WERI-Rb-1 (cell line): Measurements from ENCODE around the gene GNAZ.

Experiments used
- DNase-seq: peaks from one replicate; pipeline ENCODE4 v3.0.0-alpha.2; 2020
- H3K27ac ChIP-seq: fragments of 250-450 bp; sonication (Bioruptor Pico); 2 replicates; pipeline ENCODE4 v1.5.1; 2020; ENCODE audit warnings: mild to moderate bottlenecking, moderate library complexity
- H3K27me3 ChIP-seq: fragments of 250-450 bp; sonication (Bioruptor Pico); 2 replicates; pipeline ENCODE4 v1.5.1; 2021; ENCODE audit warnings: mild to moderate bottlenecking, low read depth, moderate library complexity; ENCODE audit not compliant: insufficient read depth, severe bottlenecking
- H3K36me3 ChIP-seq: fragments of 250-450 bp; sonication (Bioruptor Pico); 2 replicates; pipeline ENCODE4 v1.5.1; 2020; ENCODE audit warnings: mild to moderate bottlenecking, moderate library complexity
- H3K4me3 ChIP-seq: 2 replicates; pipeline ENCODE4 v1.5.1; 2011; ENCODE audit warnings: low read depth, mild to moderate bottlenecking, control low read depth, low read length
- H3K9me3 ChIP-seq: fragments of 250-450 bp; sonication (Bioruptor Pico); 2 replicates; pipeline ENCODE4 v1.5.1; 2021; ENCODE audit warnings: mild to moderate bottlenecking, moderate library complexity; ENCODE audit not compliant: severe bottlenecking
- CTCF ChIP-seq: IDR thresholded peaks from 2 replicates; pipeline ENCODE4 v1.5.1; 2011; ENCODE audit warnings: low read depth, mild to moderate bottlenecking, control low read depth, inconsistent platforms, low read length

GNAZ gene

DNA sequence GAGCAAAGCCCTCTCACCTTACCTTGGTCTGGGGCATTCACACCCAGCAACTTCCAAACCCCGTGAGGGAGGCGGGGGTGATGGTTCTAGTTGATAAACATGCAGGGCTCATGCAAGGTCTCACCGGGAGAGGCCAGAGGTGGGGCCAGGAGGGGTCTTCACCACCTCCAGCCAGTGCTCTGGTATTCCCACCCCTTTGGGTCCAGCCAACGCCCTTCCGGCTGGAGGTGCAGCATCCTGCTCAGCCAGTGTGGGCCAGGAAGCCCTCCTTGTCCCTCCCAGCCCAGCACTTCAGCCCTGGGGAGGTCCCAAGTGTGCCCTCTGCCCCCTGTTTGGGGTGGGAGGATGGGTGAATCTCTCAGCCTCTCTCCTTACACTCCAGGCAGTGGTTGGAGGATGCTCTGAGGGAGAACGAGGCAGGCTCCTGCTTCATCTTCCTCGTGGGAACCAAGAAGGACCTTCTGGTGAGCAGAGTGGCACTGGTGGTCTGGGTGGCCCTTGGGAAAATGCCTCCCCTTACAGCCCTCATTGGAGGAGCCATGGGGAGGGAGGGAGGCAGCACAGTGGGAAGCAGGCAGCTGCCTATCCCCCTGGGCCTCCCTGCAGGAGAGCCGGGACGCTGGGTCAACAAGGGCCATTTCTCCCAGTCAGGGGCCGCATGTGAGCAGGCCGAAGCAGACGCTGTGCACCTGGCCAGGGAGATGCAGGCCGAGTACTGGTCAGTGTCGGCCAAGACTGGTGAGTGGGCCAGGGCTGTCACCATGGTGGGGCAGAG, 88.4 kb downstream of the GNAZ start:
- Histone ChIP-seq H3K36me3 (no peaks in the 10 kb centered on the region), H3K27me3 (no peaks in the 10 kb centered on the region), H3K27ac (no peak overlapping the region), H3K4me3 (no peak overlapping the region), H3K9me3 (no peaks in the 10 kb centered on the region)
- TF ChIP-seq CTCF = no peak
- DNase-seq = no peak

GRCh38 chr22:23159291-23159630, 88.9 kb downstream of the GNAZ start:
- TF ChIP-seq CTCF = no peak
- no peaks in the 10 kb centered on the region for H3K27me3 ChIP-seq
- no peak overlapping the region for H3K4me3 ChIP-seq
- DNase-seq = no peak
- no peak overlapping the region for H3K27ac ChIP-seq
- H3K9me3 ChIP-seq = no peaks in the 10 kb centered on the region
- H3K36me3 ChIP-seq = no peaks in the 10 kb centered on the region

- Histone ChIP-seq H3K9me3 (no peaks in the 10 kb centered on the region), H3K36me3 (no peaks in the 10 kb centered on the region), H3K4me3 (no peak overlapping the region), H3K27me3 (no peaks in the 10 kb centered on the region), H3K27ac (no peak overlapping the region)
- no peak for DNase-seq
- TF ChIP-seq CTCF = no peak
Measured at GRCh38 chr22:23161029-23161428, 90.7 kb downstream of the GNAZ start.

DNA sequence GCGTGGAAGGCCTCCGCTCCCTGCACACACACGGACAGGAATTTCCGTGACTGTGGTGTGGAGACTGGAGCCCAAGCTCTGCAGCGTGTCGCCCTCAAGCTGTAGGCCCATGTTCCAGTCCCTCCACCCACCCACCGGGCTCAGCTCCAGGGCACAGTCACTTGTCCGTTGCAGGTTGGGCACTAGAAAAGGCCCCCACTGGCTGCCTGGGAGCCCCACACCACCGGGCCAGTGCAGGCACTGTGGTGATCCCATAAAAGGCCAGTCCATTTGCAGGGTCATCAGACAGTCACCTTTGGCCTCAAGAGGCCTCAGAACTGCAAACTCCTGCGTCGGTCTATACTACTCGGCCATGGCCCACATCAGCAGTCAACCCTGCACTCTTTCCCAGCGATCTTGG, 91.3 kb downstream of the GNAZ start:
- Histone ChIP-seq H3K27ac (no peak overlapping the region), H3K4me3 (no peak overlapping the region), H3K27me3 (no peaks in the 10 kb centered on the region), H3K9me3 (no peaks in the 10 kb centered on the region), H3K36me3 (no peaks in the 10 kb centered on the region)
- DNase-seq = no peak
- TF ChIP-seq CTCF = no peak

DNA sequence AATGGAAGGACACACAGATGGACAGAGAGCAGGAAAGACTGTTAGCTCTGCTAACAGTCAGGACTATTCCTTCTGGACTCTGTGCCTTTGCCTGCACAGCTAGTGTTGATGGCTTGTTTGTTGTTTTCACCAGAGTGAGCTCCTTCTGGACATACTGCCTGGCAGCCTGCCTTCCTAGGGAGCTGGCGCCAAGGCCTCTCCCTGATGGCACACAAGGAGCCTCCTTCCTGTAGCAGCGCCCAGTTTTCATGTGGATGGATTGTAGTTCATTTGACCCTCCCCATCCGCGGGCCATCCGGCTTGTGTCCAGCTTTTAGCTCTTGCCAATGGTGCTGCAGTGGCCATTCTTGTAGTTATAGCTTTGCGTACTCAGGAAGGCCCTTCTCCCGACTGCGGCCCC, 93.3 kb downstream of the GNAZ start:
- no peak for TF ChIP-seq CTCF
- Histone ChIP-seq H3K4me3 (no peak overlapping the region), H3K27me3 (no peaks in the 10 kb centered on the region), H3K36me3 (no peaks in the 10 kb centered on the region), H3K27ac (no peak overlapping the region), H3K9me3 (no peaks in the 10 kb centered on the region)
- DNase-seq = no peak

DNA sequence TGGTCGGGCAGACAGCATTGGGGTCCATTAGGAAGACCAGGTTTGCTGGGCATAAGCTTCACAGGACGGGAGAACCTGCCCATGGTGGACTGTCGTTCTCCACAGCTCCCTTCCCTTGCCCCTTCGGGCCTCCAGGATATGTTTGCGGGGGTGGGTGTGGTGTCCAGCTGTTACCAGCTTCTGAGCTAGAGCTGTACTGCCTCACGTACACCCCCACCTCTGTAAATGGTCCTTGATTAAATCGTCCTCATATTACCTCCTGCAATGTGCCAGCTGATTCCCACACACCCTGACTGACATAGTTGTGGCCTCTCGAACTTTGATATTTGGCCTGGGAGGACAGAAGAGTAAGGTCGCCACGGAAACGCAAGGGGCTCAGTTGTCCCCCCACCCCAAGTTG, 93.8 kb downstream of the GNAZ start:
- DNase-seq = no peak
- Histone ChIP-seq H3K4me3 (no peak overlapping the region), H3K27ac (no peak overlapping the region), H3K9me3 (no peaks in the 10 kb centered on the region), H3K36me3 (no peaks in the 10 kb centered on the region), H3K27me3 (no peaks in the 10 kb centered on the region)
- no peak for TF ChIP-seq CTCF
